ENCODE measurements around the gene SETD1A.

Gene SETD1A

GRCh38 chr16:31020536-31020935, 63.0 kb downstream of the SETD1A start:
- DNase-seq (ENCODE audit: low read depth): no peak

GRCh38 chr16:31022544-31023251, 65.1 kb downstream of the SETD1A start:
- no peak for DNase-seq (ENCODE audit: low read depth)

- DNase-seq (ENCODE audit: low read depth): no peak
These were observed 65.7 kb downstream of the SETD1A start for GRCh38 chr16:31023252-31023602.

GRCh38 chr16:31023627-31024226, 66.2 kb downstream of the SETD1A start:
- DNase-seq (ENCODE audit: low read depth): no peak

- no peak for DNase-seq (ENCODE audit: low read depth)
These were observed 67.8 kb downstream of the SETD1A start for GRCh38 chr16:31025339-31025738.

- no peak for DNase-seq (ENCODE audit: low read depth)
These were observed 71.7 kb downstream of the SETD1A start for GRCh38 chr16:31029272-31029671.

- no peak for DNase-seq (ENCODE audit: low read depth)
These were observed 73.7 kb downstream of the SETD1A start for GRCh38 chr16:31031276-31031675.

GRCh38 chr16:31032736-31033708, 75.5 kb downstream of the SETD1A start, which contains the start of gene STX4:
TSS of gene STX4 (plus strand) at chr16:31033558. CDS start at chr16:31033806, 248 bp downstream.
- DNase-seq (ENCODE audit: low read depth): peak; percentile 99

GRCh38 chr16:31033709-31034492, 76.3 kb downstream of the SETD1A start:
- peak; percentile 74 for DNase-seq (ENCODE audit: low read depth)

Data from T-helper 22 cell (primary cell).